ENCODE measurements around the gene ZBTB46.

GRCh38 chr20:63697357-63697867 lies 133.7 kb downstream of the ZBTB46 start:
- TF ChIP-seq, protein P1, sequence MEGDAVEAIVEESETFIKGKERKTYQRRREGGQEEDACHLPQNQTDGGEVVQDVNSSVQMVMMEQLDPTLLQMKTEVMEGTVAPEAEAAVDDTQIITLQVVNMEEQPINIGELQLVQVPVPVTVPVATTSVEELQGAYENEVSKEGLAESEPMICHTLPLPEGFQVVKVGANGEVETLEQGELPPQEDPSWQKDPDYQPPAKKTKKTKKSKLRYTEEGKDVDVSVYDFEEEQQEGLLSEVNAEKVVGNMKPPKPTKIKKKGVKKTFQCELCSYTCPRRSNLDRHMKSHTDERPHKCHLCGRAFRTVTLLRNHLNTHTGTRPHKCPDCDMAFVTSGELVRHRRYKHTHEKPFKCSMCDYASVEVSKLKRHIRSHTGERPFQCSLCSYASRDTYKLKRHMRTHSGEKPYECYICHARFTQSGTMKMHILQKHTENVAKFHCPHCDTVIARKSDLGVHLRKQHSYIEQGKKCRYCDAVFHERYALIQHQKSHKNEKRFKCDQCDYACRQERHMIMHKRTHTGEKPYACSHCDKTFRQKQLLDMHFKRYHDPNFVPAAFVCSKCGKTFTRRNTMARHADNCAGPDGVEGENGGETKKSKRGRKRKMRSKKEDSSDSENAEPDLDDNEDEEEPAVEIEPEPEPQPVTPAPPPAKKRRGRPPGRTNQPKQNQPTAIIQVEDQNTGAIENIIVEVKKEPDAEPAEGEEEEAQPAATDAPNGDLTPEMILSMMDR (IDR thresholded peaks at IDR 0.05 in 8 of 11, conservative IDR thresholded peaks at IDR 0.05 in 3 of 11), result no peak
- TF ChIP-seq POLR2A (IDR thresholded peaks at IDR 0.05) (no peak), POLR2AphosphoS5 (IDR thresholded peaks at IDR 0.05) (peak in 1 of 3 donors; percentile 8)

Measured in spleen (tissue), 7 donors.